Measurements from ENCODE around the gene NR5A2. TPM values are rescaled to one million over a fixed set of nuclear protein-coding genes. Genes with fewer than 3 reads are reported as not detected.
A peak's percentile ranks its signal among the peaks of the same experiment; 100 is the strongest.

NR5A2 gene
- total RNA-seq, 1 donor from 2014 or later: 1.4 TPM

DNA sequence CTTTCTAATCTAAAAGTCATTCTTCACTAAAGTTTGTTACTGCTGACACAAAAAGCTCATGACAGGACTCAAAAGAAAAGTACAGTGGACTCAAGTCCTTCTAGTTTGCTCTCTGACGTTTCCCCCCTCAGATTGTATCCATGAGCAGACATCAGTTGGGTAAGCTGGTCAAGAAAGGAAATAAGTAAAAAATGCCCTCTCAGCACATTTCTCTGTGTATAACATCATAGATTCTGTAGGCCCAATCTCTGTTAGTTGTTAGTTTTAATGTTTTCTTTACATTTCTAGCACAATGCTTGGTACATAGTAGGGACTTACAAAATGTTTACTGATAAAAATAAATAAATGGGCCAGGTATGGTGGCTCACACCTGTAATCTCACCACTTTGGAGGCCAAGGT lies 96.8 kb downstream of the NR5A2 start:
- TF ChIP-seq, protein P1, sequence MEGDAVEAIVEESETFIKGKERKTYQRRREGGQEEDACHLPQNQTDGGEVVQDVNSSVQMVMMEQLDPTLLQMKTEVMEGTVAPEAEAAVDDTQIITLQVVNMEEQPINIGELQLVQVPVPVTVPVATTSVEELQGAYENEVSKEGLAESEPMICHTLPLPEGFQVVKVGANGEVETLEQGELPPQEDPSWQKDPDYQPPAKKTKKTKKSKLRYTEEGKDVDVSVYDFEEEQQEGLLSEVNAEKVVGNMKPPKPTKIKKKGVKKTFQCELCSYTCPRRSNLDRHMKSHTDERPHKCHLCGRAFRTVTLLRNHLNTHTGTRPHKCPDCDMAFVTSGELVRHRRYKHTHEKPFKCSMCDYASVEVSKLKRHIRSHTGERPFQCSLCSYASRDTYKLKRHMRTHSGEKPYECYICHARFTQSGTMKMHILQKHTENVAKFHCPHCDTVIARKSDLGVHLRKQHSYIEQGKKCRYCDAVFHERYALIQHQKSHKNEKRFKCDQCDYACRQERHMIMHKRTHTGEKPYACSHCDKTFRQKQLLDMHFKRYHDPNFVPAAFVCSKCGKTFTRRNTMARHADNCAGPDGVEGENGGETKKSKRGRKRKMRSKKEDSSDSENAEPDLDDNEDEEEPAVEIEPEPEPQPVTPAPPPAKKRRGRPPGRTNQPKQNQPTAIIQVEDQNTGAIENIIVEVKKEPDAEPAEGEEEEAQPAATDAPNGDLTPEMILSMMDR (IDR thresholded peaks at IDR 0.05): no peak
- H3K27ac ChIP-seq: no peak overlapping the region
- no peaks in the 10 kb centered on the region for H3K9me3 ChIP-seq
- no peaks in the 10 kb centered on the region for H3K4me1 ChIP-seq
- ATAC-seq: no peak
- H3K36me3 ChIP-seq: no peaks in the 10 kb centered on the region
- DNase-seq: no peak
- intact Hi-C loops (cut with DNase I): no loop called here
- no peaks in the 10 kb centered on the region for H3K27me3 ChIP-seq (ENCODE audit: low read depth)
- no peak overlapping the region for H3K4me3 ChIP-seq

DNA sequence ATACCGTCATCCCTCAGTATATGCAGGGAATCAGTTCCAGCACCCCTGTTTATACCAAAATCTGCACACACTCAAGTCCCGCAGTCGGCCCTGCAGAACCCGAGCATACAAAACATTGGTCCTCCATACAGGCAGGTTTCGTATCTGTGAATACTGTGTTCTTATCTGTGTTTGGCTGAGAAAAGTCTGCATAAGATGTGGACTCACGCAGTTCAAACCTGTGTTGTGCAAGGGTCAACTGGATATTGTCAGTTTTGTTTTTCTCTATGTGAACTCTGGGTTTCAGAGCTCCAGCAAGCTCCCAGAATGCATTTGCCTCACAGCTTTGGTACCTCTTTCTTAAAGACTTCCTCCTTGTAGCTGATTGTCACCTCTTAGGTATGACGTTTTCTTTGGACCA lies 100.6 kb downstream of the NR5A2 start:
- DNase-seq (no peak), ATAC-seq (no peak)
- TF ChIP-seq, protein P1 (IDR thresholded peaks at IDR 0.05): no peak

DNA sequence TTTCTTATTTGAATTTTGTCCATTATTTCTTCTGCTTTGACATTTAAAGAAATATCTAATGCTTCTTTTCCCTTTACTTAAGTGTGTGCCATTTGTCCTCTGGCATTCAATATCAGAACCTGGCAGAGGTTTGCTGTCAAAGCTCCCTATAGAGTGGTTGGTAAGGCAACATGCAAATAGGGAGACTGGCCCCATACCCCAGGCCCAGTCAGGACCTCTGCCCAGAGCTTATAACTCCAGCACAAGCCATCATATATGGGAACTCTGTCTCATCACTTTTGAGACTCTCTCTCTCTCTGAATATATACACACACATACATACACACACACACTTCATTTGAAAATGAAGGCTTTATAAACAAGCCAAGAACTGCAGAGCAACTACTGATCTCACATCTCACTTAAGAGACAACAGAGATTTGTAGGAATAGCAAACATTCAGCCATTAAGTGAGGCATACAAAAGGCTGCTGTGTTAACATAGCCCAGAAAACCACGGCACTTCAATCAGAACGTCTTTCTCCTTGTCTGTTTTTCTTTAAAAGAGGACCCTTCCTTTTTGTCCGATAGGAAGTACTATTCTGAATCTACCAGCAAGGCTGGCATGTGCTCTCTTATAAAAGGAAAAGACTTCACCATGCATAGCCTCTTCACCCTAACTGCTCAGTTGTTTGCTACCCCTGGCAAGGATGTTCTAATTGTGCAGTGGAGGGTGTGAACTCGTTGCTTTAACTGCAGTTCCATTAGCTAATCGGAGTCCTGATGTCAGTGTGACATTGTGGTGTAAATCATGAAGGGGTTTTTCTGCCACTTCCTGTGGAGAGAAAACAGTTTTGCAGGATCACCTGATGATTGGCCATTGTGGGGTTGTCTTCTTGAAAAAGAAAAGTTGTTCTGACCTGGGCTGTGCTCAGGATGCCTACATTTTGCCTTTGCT lies 101.7 kb downstream of the NR5A2 start:
- Histone ChIP-seq H3K4me1 (peaks cover 6% of the 10 kb centered on the region), H3K36me3 (no peaks in the 10 kb centered on the region), H3K27ac (no peak overlapping the region), H3K27me3 (ENCODE audit: low read depth) (no peaks in the 10 kb centered on the region), H3K9me3 (no peaks in the 10 kb centered on the region), H3K4me3 (no peak overlapping the region)
- DNase-seq (no peak), ATAC-seq (peak in 1 of 2 donors; percentile 36)
- intact Hi-C loops (cut with DNase I): no loop called here
- TF ChIP-seq, protein P1 (IDR thresholded peaks at IDR 0.05): no peak

More for the DNA sequence above, 100.6 kb downstream of the NR5A2 start:
- no peaks in the 10 kb centered on the region for H3K36me3 ChIP-seq
- no peak overlapping the region for H3K27ac ChIP-seq
- no peaks in the 10 kb centered on the region for H3K27me3 ChIP-seq (ENCODE audit: low read depth)
- no peaks in the 10 kb centered on the region for H3K9me3 ChIP-seq
- H3K4me1 ChIP-seq: peaks cover 6% of the 10 kb centered on the region
- H3K4me3 ChIP-seq: no peak overlapping the region
- intact Hi-C loops (cut with DNase I): no loop called here

DNA sequence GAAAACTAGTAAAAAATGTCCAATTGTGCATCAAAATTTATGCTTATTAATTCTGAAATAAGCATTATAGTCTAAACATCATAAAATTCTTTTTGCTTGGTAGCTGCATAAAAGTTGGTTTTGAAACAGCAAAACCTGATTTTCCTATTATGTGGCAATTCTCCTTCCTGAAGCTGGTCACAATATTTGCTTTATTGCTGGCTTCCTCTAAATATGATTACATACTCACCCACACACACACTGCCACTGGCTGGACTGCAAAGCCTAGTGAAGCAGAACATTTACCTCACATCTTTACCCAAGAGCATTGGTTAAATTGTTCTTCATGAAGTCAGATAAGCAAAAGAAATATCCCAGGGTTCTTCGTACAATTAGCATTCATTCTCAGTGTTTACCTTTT lies 103.0 kb downstream of the NR5A2 start:
- TF ChIP-seq, protein P1 (IDR thresholded peaks at IDR 0.05): no peak
- Histone ChIP-seq H3K4me3 (no peak overlapping the region), H3K36me3 (no peaks in the 10 kb centered on the region), H3K9me3 (no peaks in the 10 kb centered on the region), H3K27me3 (ENCODE audit: low read depth) (no peaks in the 10 kb centered on the region), H3K4me1 (peaks cover 6% of the 10 kb centered on the region), H3K27ac (no peak overlapping the region)
- DNase-seq (no peak), ATAC-seq (peak; percentile 69 to 86)
- intact Hi-C loops (cut with DNase I): no loop called here

DNA sequence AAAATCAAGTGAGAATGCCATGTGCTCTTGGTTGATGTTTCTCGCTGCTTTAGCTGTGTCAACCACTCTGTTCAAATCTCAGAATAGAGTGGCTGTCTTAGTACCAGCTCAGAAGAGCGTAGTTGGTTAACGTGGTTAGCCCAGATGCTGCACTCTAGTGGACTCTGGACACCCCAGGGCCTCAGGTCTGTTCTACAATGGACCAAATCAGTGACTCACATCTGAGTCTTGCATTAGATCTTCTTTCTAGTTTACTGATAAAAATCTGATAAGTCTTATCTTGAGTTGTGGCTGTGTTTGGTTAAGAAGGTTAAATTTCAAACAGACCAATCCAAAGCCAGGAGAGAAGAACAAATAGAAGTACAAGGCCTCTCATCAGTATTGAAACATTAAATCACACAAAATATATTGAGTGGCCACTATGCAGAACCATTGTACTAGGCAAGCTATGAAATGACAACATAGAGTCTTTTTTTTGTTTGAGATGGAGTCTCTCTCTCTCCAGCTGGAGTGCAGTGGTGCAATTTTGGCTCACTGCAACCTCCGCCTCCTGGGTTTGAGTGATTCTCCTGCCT lies 104.1 kb downstream of the NR5A2 start:
- ATAC-seq (peak; percentile 79 to 87), DNase-seq (no peak)
- Histone ChIP-seq H3K27ac (no peak overlapping the region), H3K9me3 (no peaks in the 10 kb centered on the region), H3K27me3 (ENCODE audit: low read depth) (no peaks in the 10 kb centered on the region), H3K4me3 (no peak overlapping the region), H3K4me1 (peaks cover 6% of the 10 kb centered on the region), H3K36me3 (no peaks in the 10 kb centered on the region)
- intact Hi-C loops (cut with DNase I): no loop called here
- TF ChIP-seq, protein P1 (IDR thresholded peaks at IDR 0.05): no peak
